ENCODE data around the gene TPM3. TPM values are rescaled to one million over a fixed set of nuclear protein-coding genes. Genes with fewer than 3 reads are reported as not detected.

The TPM3 gene
- total and polyA plus RNA-seq, 9 of the 15 experiments (the other 6 are each of a cell fraction or from before 2014, with no cell fraction given), result 202 to 604 (median 421) TPM

GRCh38 chr1:154220071-154220969 is 28.4 kb upstream of the TPM3 start, which contains the start of gene UBAP2L (continued):
- TF ChIP-seq SIX5 (IDR thresholded peaks at IDR 0.05; ENCODE audit: borderline replicate concordance in 1 of 2, insufficient read depth in 1 of 2, low read depth in 1 of 2, low read length in 2 of 2) (peak in 1 of 2 experiments; percentile 7; a peak in 1 of 4 replicates), POLR3A (IDR thresholded peaks at IDR 0.05; ENCODE audit: borderline replicate concordance, extremely low read depth, insufficient read depth, insufficient read length) (no peak), ZNF445 (CRISPR knock-in tag; IDR thresholded peaks at IDR 0.05; ENCODE audit: low read depth) (no peak), ZNF232 (CRISPR knock-in tag; IDR thresholded peaks at IDR 0.05) (0 out of 2 replicates have a peak, but pooled peaks have one; percentile 75), ZNF668 (CRISPR knock-in tag; IDR thresholded peaks at IDR 0.05) (no peak; the same call in 1 of the 2 replicates), TCF7L2 (IDR thresholded peaks at IDR 0.05; ENCODE audit: low read depth, low read length) (peak; percentile 49; the same call in 1 of the 2 replicates), NBN (IDR thresholded peaks at IDR 0.05; ENCODE audit: low read depth) (peak; percentile 87; the same call in 1 of the 2 replicates), TAF7 (tag; IDR thresholded peaks at IDR 0.05) (peak; percentile 85), FOXK2 (conservative IDR thresholded peaks at IDR 0.05 in 1 of 2, IDR thresholded peaks at IDR 0.05 in 1 of 2; ENCODE audit: low read depth in 2 of 2) (peak; percentile 88 to 96), ZFPM2 (CRISPR knock-in tag; IDR thresholded peaks at IDR 0.05) (no peak), NR3C1 (CRISPR knock-in tag; IDR thresholded peaks at IDR 0.05) (no peak), SOX6 (IDR thresholded peaks at IDR 0.05) (peak; percentile 79), USF1 (CRISPR knock-in tag; IDR thresholded peaks at IDR 0.05) (peak; percentile 98), HDAC3 (IDR thresholded peaks at IDR 0.05; ENCODE audit: borderline replicate concordance, partially characterized antibody) (no peak), CHD1 (IDR thresholded peaks at IDR 0.05; ENCODE audit: low read length) (peak; percentile 98), KLF10 (CRISPR knock-in tag; IDR thresholded peaks at IDR 0.05) (no peak), ZNF318 (IDR thresholded peaks at IDR 0.05; ENCODE audit: borderline replicate concordance in 1 of 2, low read depth in 1 of 2) (no peak), SMARCE1 (IDR thresholded peaks at IDR 0.05) (0 out of 2 replicates have a peak, but pooled peaks have one; percentile 8), EHMT2 (IDR thresholded peaks at IDR 0.05) (peak; percentile 47)

Data from K562 (cell line).